Activated T-helper 17 cell treated with anti-CD3 and anti-CD28 coated beads, Interleukin-2, amount 50 U/mL, for 72 hours (primary cell): ENCODE measurements around the gene SCN9A. TPM values are rescaled to one million over a fixed set of nuclear protein-coding genes. Genes with fewer than 3 reads are reported as not detected.

Source experiments
- ATAC-seq: fragments of 150-1000 bp; cut with Tn5 transposase; replicated peaks from 2 replicates; pipeline ENCODE4 v1.10.0; 2021; ENCODE audit warnings: mild to moderate bottlenecking, moderate library complexity
- H3K27ac Mint-ChIP-seq: one replicate; pipeline ENCODE4 v1.8.0; 2022; ENCODE audit warnings: mixed read lengths
- H3K27me3 Mint-ChIP-seq: one replicate; pipeline ENCODE4 v1.8.0; 2022; ENCODE audit warnings: mixed read lengths
- H3K36me3 Mint-ChIP-seq: one replicate; pipeline ENCODE4 v1.8.0; 2022; ENCODE audit warnings: low read depth, mild to moderate bottlenecking, mixed read lengths
- H3K4me1 Mint-ChIP-seq: one replicate; pipeline ENCODE4 v1.8.0; 2022; ENCODE audit warnings: mixed read lengths
- H3K4me3 Mint-ChIP-seq: one replicate; pipeline ENCODE4 v1.8.0; 2022; ENCODE audit warnings: mild to moderate bottlenecking, mixed read lengths
- H3K9me3 Mint-ChIP-seq: one replicate; pipeline ENCODE4 v1.8.0; 2022; ENCODE audit warnings: mixed read lengths
- total RNA-seq, 2 donors: library from RNA; stranded (reverse); gene quantifications; one replicate each; pipeline ENCODE4 v1.2.3, GENCODE V29; 2022

SCN9A gene
- total RNA-seq, 2 donors from 2014 or later: not detected

DNA sequence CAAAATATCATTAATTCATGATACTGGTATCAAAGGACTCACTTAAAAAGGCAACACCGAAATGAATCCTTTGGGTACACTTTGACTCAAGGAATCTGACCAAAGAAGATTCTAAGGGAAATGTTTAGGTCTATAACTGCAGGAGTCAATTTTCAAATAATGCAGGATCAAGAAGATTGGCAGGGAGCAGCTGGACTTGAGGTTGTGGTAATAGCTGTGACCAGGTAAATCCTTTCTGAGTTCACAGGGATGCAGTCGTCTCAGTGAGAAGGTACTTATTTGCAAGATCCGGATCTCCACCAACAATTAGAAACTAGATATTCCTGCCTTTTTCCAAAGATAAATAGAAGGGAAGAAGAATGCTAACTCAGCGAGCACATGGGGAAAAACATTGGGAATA is 96.9 kb downstream of the SCN9A start:
- Mint-ChIP-seq H3K9me3 (no peaks in the 10 kb centered on the region), H3K36me3 (no peaks in the 10 kb centered on the region), H3K4me1 (no peaks in the 10 kb centered on the region), H3K27me3 (no peaks in the 10 kb centered on the region), H3K27ac (no peak overlapping the region), H3K4me3 (no peak overlapping the region)
- no peak for ATAC-seq

DNA sequence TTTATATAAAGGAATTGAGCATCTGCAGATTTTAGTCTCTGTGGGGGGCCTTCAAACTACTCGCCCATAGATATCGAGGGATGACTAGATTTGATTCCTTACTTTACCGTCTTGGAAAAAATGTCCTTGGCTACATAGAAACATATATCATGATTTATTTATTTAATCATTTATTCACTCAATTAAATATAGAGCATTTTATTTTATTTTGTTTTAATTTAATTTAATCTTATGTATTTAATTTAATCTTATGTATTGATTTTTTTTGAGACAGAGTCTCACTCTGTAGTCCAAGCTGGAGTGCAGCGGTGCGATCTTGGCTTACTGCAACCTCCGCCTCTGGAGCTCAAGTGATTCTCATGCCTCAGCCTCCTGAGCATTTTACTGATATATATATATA is 105.4 kb downstream of the SCN9A start:
- H3K4me3 Mint-ChIP-seq: no peak overlapping the region
- H3K36me3 Mint-ChIP-seq: no peaks in the 10 kb centered on the region
- ATAC-seq: no peak
- H3K9me3 Mint-ChIP-seq: no peaks in the 10 kb centered on the region
- H3K27me3 Mint-ChIP-seq: no peaks in the 10 kb centered on the region
- no peaks in the 10 kb centered on the region for H3K4me1 Mint-ChIP-seq
- no peak overlapping the region for H3K27ac Mint-ChIP-seq

GRCh38 chr2:166269322-166269721 is 106.4 kb downstream of the SCN9A start:
- Mint-ChIP-seq H3K27me3 (no peaks in the 10 kb centered on the region), H3K27ac (no peak overlapping the region), H3K4me1 (no peaks in the 10 kb centered on the region), H3K36me3 (no peaks in the 10 kb centered on the region), H3K9me3 (no peaks in the 10 kb centered on the region), H3K4me3 (no peak overlapping the region)
- no peak for ATAC-seq

- Mint-ChIP-seq H3K9me3 (peaks cover 3% of the 10 kb centered on the region), H3K27ac (no peak overlapping the region), H3K4me3 (no peak overlapping the region), H3K27me3 (no peaks in the 10 kb centered on the region), H3K4me1 (no peaks in the 10 kb centered on the region), H3K36me3 (no peaks in the 10 kb centered on the region)
- ATAC-seq: no peak
These were observed 117.9 kb downstream of the SCN9A start for GRCh38 chr2:166257859-166258258.

GRCh38 chr2:166256896-166257295 is 118.8 kb downstream of the SCN9A start:
- Mint-ChIP-seq H3K27me3 (no peaks in the 10 kb centered on the region), H3K9me3 (peaks cover 3% of the 10 kb centered on the region), H3K4me1 (no peaks in the 10 kb centered on the region), H3K4me3 (no peak overlapping the region), H3K36me3 (no peaks in the 10 kb centered on the region), H3K27ac (no peak overlapping the region)
- ATAC-seq: no peak

- Mint-ChIP-seq H3K27ac (no peak overlapping the region), H3K27me3 (no peaks in the 10 kb centered on the region), H3K4me3 (no peak overlapping the region), H3K4me1 (no peaks in the 10 kb centered on the region), H3K9me3 (peaks cover 4% of the 10 kb centered on the region), H3K36me3 (no peaks in the 10 kb centered on the region)
- no peak for ATAC-seq
These were observed 126.4 kb downstream of the SCN9A start for GRCh38 chr2:166249318-166249717.

GRCh38 chr2:166246901-166247300 is 128.8 kb downstream of the SCN9A start:
- H3K9me3 Mint-ChIP-seq: peaks cover 10% of the 10 kb centered on the region
- no peak overlapping the region for H3K27ac Mint-ChIP-seq
- H3K36me3 Mint-ChIP-seq: no peaks in the 10 kb centered on the region
- H3K27me3 Mint-ChIP-seq: no peaks in the 10 kb centered on the region
- no peak overlapping the region for H3K4me3 Mint-ChIP-seq
- no peaks in the 10 kb centered on the region for H3K4me1 Mint-ChIP-seq
- no peak for ATAC-seq

- Mint-ChIP-seq H3K4me3 (no peak overlapping the region), H3K36me3 (no peaks in the 10 kb centered on the region), H3K27ac (no peak overlapping the region), H3K27me3 (no peaks in the 10 kb centered on the region), H3K9me3 (peaks cover 10% of the 10 kb centered on the region), H3K4me1 (no peaks in the 10 kb centered on the region)
- no peak for ATAC-seq
These were observed 133.4 kb downstream of the SCN9A start for GRCh38 chr2:166242309-166242708.

DNA sequence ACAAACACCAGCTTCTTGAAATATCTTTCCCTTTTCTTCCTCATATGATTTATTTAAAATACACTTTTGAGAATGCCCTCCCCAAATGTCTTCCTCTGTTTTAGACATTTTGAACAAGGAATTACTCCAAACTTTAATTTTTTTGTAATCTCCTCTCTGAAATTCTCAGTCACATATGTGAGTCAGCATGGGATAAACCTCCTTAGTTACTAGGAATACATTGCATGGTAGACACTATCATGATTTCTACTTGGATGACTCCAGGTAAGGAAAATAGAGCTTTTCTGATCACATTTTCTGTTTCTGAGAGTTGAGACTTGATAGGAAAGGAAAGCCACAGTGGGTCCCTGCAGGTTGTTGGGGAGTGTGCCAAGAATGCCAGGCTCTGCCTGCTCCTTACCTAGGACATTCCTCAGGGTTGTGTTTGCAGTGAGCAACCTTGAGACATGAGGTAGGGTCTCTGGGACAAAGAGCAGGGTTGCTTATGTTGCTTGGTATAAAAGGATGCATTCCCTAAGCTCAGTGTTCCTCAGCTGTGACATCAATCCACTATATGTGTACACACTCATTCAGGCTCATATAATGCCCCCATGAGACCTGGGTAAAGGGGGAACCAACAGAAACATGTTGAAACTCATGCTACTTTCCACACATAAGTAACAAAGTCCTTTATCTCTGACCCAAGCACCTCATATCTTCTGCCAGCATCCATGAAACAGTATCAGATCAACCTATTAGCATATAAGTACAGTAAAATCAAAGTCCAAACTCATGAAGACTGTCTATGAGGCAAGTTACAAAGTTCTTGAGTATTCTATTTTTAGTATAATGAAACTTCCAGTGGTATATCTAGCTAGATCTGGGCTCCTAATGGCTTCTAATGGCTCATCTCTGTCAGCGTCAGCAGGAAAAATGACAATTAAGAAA is 135.1 kb downstream of the SCN9A start:
- no peaks in the 10 kb centered on the region for H3K27me3 Mint-ChIP-seq
- H3K4me1 Mint-ChIP-seq: no peaks in the 10 kb centered on the region
- peaks cover 10% of the 10 kb centered on the region for H3K9me3 Mint-ChIP-seq
- H3K27ac Mint-ChIP-seq: no peak overlapping the region
- no peak overlapping the region for H3K4me3 Mint-ChIP-seq
- no peak for ATAC-seq
- H3K36me3 Mint-ChIP-seq: no peaks in the 10 kb centered on the region

DNA sequence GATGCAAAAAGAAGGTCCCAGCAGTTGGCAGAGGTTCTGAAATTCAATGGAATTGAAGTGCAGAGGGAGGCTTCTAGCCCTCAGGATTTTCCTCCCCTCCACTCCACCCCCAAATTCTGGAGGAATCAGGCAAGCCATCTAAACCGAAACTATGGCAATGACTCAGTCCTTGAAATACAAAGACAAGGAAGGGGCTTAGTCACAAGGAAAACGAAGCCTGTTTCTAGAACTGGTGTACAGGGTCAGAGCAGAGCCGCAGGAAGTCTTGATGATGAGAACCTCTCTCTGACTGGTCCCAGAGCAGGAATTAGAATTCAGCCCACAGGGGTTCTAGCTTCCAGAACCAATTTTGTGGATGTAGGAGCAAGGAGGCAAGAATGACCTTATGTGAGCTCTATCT is 136.2 kb downstream of the SCN9A start:
- Mint-ChIP-seq H3K36me3 (no peaks in the 10 kb centered on the region), H3K27me3 (no peaks in the 10 kb centered on the region), H3K27ac (no peak overlapping the region), H3K4me1 (no peaks in the 10 kb centered on the region), H3K4me3 (no peak overlapping the region), H3K9me3 (peaks cover 8% of the 10 kb centered on the region)
- no peak for ATAC-seq

GRCh38 chr2:166238176-166238575 is 137.6 kb downstream of the SCN9A start:
- H3K4me3 Mint-ChIP-seq: no peak overlapping the region
- H3K9me3 Mint-ChIP-seq: no peaks in the 10 kb centered on the region
- no peak overlapping the region for H3K27ac Mint-ChIP-seq
- H3K4me1 Mint-ChIP-seq: no peaks in the 10 kb centered on the region
- H3K27me3 Mint-ChIP-seq: no peaks in the 10 kb centered on the region
- H3K36me3 Mint-ChIP-seq: no peaks in the 10 kb centered on the region
- no peak for ATAC-seq

- H3K27ac Mint-ChIP-seq: no peak overlapping the region
- H3K4me1 Mint-ChIP-seq: no peaks in the 10 kb centered on the region
- H3K9me3 Mint-ChIP-seq: no peaks in the 10 kb centered on the region
- no peaks in the 10 kb centered on the region for H3K36me3 Mint-ChIP-seq
- H3K4me3 Mint-ChIP-seq: no peak overlapping the region
- ATAC-seq: no peak
- no peaks in the 10 kb centered on the region for H3K27me3 Mint-ChIP-seq
These were observed 141.5 kb downstream of the SCN9A start for GRCh38 chr2:166234112-166234846.

GRCh38 chr2:166233244-166233643 is 142.5 kb downstream of the SCN9A start:
- no peaks in the 10 kb centered on the region for H3K9me3 Mint-ChIP-seq

GRCh38 chr2:166230724-166231070 is 145.0 kb downstream of the SCN9A start:
- Mint-ChIP-seq H3K36me3 (no peaks in the 10 kb centered on the region), H3K9me3 (no peaks in the 10 kb centered on the region), H3K27ac (no peak overlapping the region), H3K4me1 (no peaks in the 10 kb centered on the region), H3K4me3 (no peak overlapping the region), H3K27me3 (no peaks in the 10 kb centered on the region)
- ATAC-seq: no peak

More at GRCh38 chr2:166233244-166233643, 142.5 kb downstream of the SCN9A start:
- no peak overlapping the region for H3K4me3 Mint-ChIP-seq
- no peak overlapping the region for H3K27ac Mint-ChIP-seq
- H3K36me3 Mint-ChIP-seq: no peaks in the 10 kb centered on the region
- no peaks in the 10 kb centered on the region for H3K27me3 Mint-ChIP-seq
- ATAC-seq: no peak
- no peaks in the 10 kb centered on the region for H3K4me1 Mint-ChIP-seq
